ENCODE results near the gene MOK. TPM values are rescaled to one million over a fixed set of nuclear protein-coding genes. Genes with fewer than 3 reads are reported as not detected.

Gene MOK
- total RNA-seq, 4 donors from 2014 or later = 1.0 to 23.0 (median 11.9) TPM

DNA sequence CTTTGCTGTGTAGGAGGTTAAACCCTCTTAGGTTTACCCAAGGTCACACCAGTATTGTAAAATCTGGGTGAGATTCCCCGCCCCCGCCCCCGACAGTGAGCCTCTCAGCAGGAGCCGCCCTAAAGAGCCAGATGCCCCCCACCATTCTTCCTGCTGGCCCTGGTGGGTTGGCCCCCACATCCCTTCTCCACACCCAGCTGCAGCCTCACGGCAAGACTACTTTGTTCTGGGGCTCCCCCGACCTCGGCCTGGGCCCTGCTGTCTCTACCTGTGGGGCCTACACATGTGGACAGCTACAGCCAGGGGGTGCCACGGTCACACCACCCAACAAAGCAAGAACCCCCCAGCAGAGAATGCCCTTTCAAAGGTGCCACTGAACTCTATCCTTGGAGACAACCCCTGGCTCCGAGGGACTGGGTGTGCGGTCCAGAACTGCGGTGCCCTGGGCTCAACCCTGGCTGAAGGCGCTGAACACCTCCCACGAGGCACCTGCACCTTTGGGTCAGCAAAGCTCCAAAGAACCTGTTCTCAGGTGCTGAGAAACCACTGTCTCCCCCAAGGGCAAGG is 82.9 kb downstream of the MOK start:
- no peaks in the 10 kb centered on the region for H3K9me3 ChIP-seq
- TF ChIP-seq POLR2A (IDR thresholded peaks at IDR 0.05) = no peak
- TF ChIP-seq, protein P1, sequence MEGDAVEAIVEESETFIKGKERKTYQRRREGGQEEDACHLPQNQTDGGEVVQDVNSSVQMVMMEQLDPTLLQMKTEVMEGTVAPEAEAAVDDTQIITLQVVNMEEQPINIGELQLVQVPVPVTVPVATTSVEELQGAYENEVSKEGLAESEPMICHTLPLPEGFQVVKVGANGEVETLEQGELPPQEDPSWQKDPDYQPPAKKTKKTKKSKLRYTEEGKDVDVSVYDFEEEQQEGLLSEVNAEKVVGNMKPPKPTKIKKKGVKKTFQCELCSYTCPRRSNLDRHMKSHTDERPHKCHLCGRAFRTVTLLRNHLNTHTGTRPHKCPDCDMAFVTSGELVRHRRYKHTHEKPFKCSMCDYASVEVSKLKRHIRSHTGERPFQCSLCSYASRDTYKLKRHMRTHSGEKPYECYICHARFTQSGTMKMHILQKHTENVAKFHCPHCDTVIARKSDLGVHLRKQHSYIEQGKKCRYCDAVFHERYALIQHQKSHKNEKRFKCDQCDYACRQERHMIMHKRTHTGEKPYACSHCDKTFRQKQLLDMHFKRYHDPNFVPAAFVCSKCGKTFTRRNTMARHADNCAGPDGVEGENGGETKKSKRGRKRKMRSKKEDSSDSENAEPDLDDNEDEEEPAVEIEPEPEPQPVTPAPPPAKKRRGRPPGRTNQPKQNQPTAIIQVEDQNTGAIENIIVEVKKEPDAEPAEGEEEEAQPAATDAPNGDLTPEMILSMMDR (IDR thresholded peaks at IDR 0.05) = no peak
- intact Hi-C loops (cut with DNase I; ENCODE audit: low total_unique reads) = no loop called here
- DNase-seq = no peak
- H3K36me3 ChIP-seq = no peaks in the 10 kb centered on the region
- no peaks in the 10 kb centered on the region for H3K27me3 ChIP-seq
- H3K4me3 ChIP-seq = no peak overlapping the region
- no peaks in the 10 kb centered on the region for H3K4me1 ChIP-seq
- H3K27ac ChIP-seq = no peak overlapping the region

DNA sequence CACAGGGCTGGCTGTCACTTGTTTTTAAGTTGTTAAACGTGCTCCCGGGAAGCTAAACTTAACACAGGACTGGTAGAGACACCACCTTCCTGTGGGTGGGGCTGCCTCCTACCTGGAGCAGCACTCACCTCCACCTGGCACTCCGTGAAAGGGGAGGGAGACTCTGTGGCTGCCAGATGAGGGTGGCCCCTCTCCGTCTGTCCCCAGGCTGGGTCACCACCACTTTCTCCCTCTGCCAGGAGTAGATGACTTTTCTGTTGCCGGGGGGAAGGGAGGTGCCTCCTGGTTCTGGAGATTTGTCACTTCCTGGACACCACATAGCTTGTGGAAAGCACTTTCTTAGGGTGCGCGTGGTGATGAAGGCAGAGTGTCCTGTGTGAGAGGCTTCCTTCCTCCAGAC is 83.9 kb downstream of the MOK start:
- no peaks in the 10 kb centered on the region for H3K4me1 ChIP-seq
- no peaks in the 10 kb centered on the region for H3K9me3 ChIP-seq
- H3K27me3 ChIP-seq = no peaks in the 10 kb centered on the region
- no peak overlapping the region for H3K4me3 ChIP-seq
- TF ChIP-seq, protein P1 (IDR thresholded peaks at IDR 0.05) = no peak
- no peak for DNase-seq
- no peaks in the 10 kb centered on the region for H3K36me3 ChIP-seq
- intact Hi-C loops (cut with DNase I; ENCODE audit: low total_unique reads) = no loop called here
- H3K27ac ChIP-seq = no peak overlapping the region

DNA sequence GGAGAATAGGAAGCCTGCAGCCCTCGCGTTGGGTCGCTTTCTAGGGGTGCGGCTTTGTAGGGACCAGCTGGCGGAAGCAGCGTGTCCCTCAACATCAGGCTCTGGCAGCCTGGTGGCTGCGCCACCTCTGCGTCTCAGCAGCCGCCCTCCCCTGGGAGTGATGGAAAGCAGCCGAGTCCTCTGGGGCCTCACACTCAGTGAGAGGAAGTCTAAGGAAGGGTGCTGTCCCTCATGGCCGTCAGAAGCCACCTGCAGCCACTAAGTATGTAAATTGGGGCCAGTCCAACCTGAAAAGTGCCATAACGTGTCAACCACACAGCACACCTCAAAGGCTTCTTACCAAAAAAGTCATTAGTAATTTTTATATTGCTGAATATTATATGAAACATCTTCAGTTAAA is 84.9 kb downstream of the MOK start:
- H3K4me3 ChIP-seq = no peak overlapping the region
- TF ChIP-seq POLR2A (IDR thresholded peaks at IDR 0.05) = no peak
- TF ChIP-seq, protein P1 (IDR thresholded peaks at IDR 0.05) = no peak
- H3K4me1 ChIP-seq = no peaks in the 10 kb centered on the region
- no peak for DNase-seq
- no peaks in the 10 kb centered on the region for H3K9me3 ChIP-seq
- H3K36me3 ChIP-seq = no peaks in the 10 kb centered on the region
- no peak overlapping the region for H3K27ac ChIP-seq
- intact Hi-C loops (cut with DNase I; ENCODE audit: low total_unique reads) = no loop called here
- no peaks in the 10 kb centered on the region for H3K27me3 ChIP-seq

DNA sequence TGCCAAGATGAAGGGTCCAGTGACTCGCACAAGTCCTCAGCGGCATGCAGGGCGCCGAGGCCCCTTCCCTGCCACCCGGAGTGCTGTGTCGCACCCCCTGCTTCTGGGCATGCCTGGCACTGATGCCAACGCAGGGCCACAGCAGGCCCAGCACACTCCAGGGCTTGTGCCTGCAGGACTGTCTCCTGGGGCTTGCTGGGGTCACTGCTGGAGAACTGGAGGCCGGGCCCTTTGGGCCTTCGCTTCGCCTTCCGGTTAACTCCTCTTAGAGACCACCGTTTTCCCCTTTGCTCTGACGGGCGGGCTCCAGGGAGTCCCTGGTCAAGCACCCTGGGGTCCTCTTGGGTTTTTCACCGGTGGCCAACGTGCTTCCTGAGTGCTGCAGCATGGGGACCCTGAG is 85.6 kb downstream of the MOK start:
- intact Hi-C loops (cut with DNase I; ENCODE audit: low total_unique reads) = no loop called here
- no peak for DNase-seq
- Histone ChIP-seq H3K27me3 (no peaks in the 10 kb centered on the region), H3K27ac (no peak overlapping the region), H3K4me1 (no peaks in the 10 kb centered on the region), H3K36me3 (no peaks in the 10 kb centered on the region), H3K4me3 (no peak overlapping the region), H3K9me3 (no peaks in the 10 kb centered on the region)
- TF ChIP-seq, protein P1 (IDR thresholded peaks at IDR 0.05) = no peak
- no peak for TF ChIP-seq POLR2A (IDR thresholded peaks at IDR 0.05)

DNA sequence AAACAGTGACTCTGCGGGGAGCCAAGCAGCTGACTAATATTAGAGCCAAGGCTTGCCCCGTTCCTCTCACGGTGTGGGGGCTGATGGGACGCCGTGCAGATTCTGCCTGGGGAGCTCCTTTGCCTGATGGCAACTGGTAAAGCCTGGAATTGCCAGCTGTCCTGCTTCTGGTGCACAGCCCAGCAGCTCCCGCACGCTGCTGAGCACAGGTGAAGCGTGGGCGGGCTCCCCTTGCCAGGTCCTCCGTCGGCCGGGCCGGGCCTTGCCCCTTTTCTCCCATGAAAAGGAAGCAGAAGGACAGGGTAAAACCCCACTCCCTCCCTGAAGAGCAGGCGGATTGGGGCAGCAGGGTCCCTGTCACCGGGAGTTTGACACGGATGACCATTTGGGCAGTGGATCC is 86.3 kb downstream of the MOK start:
- no peak overlapping the region for H3K4me3 ChIP-seq
- intact Hi-C loops (cut with DNase I; ENCODE audit: low total_unique reads) = no loop called here
- H3K27ac ChIP-seq = no peak overlapping the region
- H3K9me3 ChIP-seq = no peaks in the 10 kb centered on the region
- no peaks in the 10 kb centered on the region for H3K4me1 ChIP-seq
- DNase-seq = no peak
- TF ChIP-seq POLR2A (IDR thresholded peaks at IDR 0.05) = no peak
- TF ChIP-seq, protein P1 (IDR thresholded peaks at IDR 0.05) = no peak
- H3K36me3 ChIP-seq = no peaks in the 10 kb centered on the region
- no peaks in the 10 kb centered on the region for H3K27me3 ChIP-seq

Data from uterus (tissue), 4 donors.